ENCODE results near the gene AEBP1. TPM values are rescaled to one million over a fixed set of nuclear protein-coding genes. Genes with fewer than 3 reads are reported as not detected.

Gene AEBP1
- total and polyA plus RNA-seq, 9 of the 15 experiments (the other 6 are each of a cell fraction or from before 2014, with no cell fraction given): 0.03 to 0.78 (median 0.30) TPM; not detected in 2

GRCh38 chr7:44153948-44154335, 49.8 kb downstream of the AEBP1 start:
- 25% methylated on average over 5 of the region's 5 CpGs for WGBS (ENCODE audit: insufficient coverage, low coverage, missing lambda C conversion rate)
- BruUV-seq (replicated peaks): no TSS peak
- Histone ChIP-seq H4K20me1 (replicated peaks; ENCODE audit: control insufficient read depth, insufficient read depth, low read length) (no peaks in the 10 kb centered on the region; the same call in 1 of the 2 replicates), H3K4me1 (replicated peaks in 1 of 2; ENCODE audit: control insufficient read depth in 2 of 2, insufficient read depth in 2 of 2, low read length in 2 of 2) (peaks cover 0 to 48% of the 10 kb centered on the region in 2 experiments; a peak in 3 of 5 replicates), H2AFZ (ENCODE audit: low read depth, low read length) (no peak overlapping the region), H3K9me3 (replicated peaks; ENCODE audit: control insufficient read depth, insufficient read depth, low read depth, low read length) (no peaks in the 10 kb centered on the region), H3K4me3 (no peak overlapping the region), H3K9ac (ENCODE audit: insufficient read depth in 1 of 2, low read depth in 2 of 2, low read length in 2 of 2) (no peak overlapping the region), H3K79me2 (ENCODE audit: control insufficient read depth, insufficient read depth, low read length) (no peaks in the 10 kb centered on the region), H3K36me3 (ENCODE audit: control insufficient read depth, insufficient read depth, low read length) (no peaks in the 10 kb centered on the region), H3K27ac (ENCODE audit: extremely low read depth, low read depth, low read length) (no peak overlapping the region), H3K27me3 (ENCODE audit: control insufficient read depth in 2 of 2, insufficient read depth in 2 of 2, low read length in 2 of 2) (no peaks in the 10 kb centered on the region), H3K9me1 (ENCODE audit: control insufficient read depth, insufficient read depth, low read length) (no peaks in the 10 kb centered on the region), H3K4me2 (ENCODE audit: insufficient read depth, low read length) (no peak overlapping the region)
- DNase-seq (ENCODE audit: extremely low read depth in 1 of 4, low spot score in 3 of 4) (no peak), FAIRE-seq (no peak), ATAC-seq (no peak)
- ChIA-PET CTCF (ENCODE audit: low intra/inter-chr PET ratio) (no interaction called here), POLR2A (no interaction called here)
- intact Hi-C loops (cut with micrococcal nuclease): no loop called here
- no peak for TF ChIP-seq ZNF699 (CRISPR knock-in tag; IDR thresholded peaks at IDR 0.05; ENCODE audit: insufficient replicate concordance)
- no peak for TF ChIP-seq ZNF740 (CRISPR knock-in tag; IDR thresholded peaks at IDR 0.05)
- no peak for TF ChIP-seq ZNF740 (tag; IDR thresholded peaks at IDR 0.05)
- no peak for TF ChIP-seq TAL1 (IDR thresholded peaks at IDR 0.05)
- TF ChIP-seq ZNF23 (CRISPR knock-in tag; IDR thresholded peaks at IDR 0.05): no peak
- TF ChIP-seq ZNF239 (CRISPR knock-in tag; IDR thresholded peaks at IDR 0.05): no peak
- no peak for TF ChIP-seq PPARD (CRISPR knock-in tag; IDR thresholded peaks at IDR 0.05)
- TF ChIP-seq NR1H2 (CRISPR knock-in tag; IDR thresholded peaks at IDR 0.05): no peak
- no peak for TF ChIP-seq ZNF444 (CRISPR knock-in tag; IDR thresholded peaks at IDR 0.05)
- no peak for TF ChIP-seq SMARCA5 (IDR thresholded peaks at IDR 0.05)
- no peak for TF ChIP-seq ZNF253 (CRISPR knock-in tag; conservative IDR thresholded peaks at IDR 0.05)
- no peak for TF ChIP-seq DMBX1 (CRISPR knock-in tag; IDR thresholded peaks at IDR 0.05; ENCODE audit: borderline replicate concordance)
- TF ChIP-seq ZNF408 (CRISPR knock-in tag; IDR thresholded peaks at IDR 0.05; ENCODE audit: low read depth): no peak
- in situ Hi-C loops (cut with MboI): no loop called here
